DMS153 treated with DMSO at 0.1 percent for 48 hours (cell line): ENCODE measurements around the gene TMEM59L.

Experiments
- DNase-seq: peaks from one replicate; lab custom pipeline; 2025; ENCODE audit not compliant: unreplicated experiment; lab: John Stamatoyannopoulos, UW

Gene TMEM59L

DNA sequence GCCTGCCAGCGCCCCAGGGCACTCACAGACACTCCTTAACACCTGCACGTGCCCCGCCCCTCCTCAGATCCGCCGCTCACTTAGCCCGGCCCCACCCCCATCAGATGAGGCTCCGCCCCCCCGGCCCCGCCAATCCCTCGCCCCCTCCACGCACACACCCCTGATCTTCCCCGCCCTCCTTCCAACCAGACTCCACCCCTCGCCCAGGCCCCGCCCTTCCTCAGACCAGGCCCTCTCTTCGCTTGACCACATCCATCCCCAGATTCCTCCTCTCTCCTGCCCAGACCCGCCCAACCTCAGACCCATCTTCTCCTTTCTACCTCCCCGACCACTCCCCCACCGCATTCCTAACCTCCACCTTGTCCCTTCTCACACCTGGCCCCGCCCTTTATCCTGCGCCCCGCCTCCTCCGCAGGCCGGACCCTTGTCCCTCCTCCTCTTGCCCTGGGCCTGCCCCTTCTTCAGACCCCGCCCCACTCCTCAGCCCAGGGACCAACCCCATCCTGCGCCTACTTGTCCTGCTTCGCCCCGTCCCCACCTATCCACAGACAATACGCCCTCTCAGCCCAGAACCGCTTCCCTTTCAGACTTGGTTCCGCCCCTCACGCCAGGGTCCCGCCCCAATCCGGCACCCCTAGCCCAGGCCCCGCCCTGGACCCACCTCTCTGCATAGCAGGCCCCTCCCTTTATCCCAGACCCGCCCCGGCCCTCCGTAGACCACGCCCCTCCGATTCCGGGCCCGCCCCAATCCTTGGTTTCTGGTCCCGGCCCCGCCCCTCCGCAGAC lies 23.7 kb downstream of the TMEM59L start:
- peak; percentile 91 for DNase-seq

DNA sequence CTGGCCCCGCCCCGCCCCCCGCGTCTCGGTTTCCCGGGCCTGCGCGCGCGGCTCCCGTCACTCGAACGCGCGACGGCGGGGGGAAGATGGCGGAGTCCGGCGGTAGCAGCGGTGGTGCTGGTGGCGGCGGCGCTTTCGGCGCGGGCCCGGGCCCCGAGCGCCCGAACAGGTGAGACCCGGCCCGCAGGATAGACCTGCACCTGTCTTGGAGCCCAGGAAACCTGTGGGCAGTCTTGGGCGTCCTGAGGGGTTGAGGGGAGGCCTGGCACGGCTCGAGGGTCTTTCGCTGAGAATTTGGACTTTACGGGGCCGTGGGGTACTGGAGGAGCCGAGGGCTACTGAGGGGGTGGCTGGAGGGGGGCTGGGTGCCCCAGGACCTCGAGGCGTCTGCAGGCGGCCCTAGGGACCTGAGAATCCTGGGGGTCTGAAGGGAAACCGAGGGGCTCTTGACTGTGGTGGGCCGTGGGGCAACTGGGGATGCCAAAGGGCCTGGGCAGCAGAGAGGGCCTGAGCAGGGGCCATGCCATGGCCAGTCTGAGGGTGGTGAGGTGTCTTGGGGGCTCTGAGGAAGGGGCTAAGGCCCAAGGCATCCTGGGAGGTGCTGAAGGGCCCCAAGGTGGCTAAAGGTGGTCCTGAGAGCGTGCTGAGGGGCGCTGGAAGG lies 24.4 kb downstream of the TMEM59L start, which contains the start of gene KLHL26:
Gene KLHL26, plus strand, starts transcription at position 60 of the 661 bp plus-strand sequence. Its CDS starts 27 bp downstream, at position 87.
- no peak for DNase-seq

DNA sequence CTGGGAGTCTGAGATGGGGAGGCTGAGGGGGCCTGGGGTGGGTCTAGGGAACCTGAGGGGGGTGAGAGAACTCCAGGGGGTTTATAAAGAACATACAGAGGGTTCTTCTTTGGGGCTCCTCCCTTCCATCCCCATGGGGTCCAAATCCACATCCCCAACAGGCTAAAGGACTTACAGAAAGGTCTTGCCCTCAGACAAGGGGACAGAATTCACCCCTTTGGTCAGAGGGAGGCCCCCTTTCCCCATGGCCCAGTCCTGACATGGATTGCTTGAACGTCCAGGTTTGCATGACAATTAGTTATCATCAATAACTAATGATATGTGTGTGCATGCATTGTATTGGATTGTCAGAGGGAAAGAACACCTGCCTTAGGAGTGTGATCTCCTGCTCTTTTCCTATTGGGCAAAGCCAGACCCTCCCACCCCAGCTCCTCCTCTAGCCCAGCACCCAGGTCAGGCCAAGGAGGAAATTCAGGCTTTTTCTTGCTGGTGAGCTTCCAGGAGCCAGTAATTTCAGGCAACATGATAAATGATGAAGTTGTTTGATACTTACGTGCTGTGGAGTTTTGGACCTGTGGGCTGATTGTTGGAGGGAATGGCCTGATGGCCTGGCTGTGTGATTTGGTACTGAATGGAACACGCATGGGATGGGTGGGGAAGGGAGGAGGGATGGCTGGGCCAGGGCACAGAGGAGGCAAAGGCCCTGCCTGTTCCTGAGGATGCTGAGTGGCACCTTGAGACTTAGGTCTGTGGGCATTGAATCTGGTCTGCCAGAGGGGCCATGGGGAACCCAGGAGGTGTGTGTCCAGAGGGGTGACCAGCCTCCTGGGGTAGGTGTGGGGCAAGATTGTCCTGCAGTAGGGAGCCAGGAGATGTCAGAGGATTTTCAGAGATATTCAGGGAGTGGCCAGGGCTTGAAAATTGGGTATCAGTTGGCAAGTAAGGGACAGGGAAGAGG lies 25.3 kb downstream of the TMEM59L start:
- DNase-seq: peak; percentile 20

DNA sequence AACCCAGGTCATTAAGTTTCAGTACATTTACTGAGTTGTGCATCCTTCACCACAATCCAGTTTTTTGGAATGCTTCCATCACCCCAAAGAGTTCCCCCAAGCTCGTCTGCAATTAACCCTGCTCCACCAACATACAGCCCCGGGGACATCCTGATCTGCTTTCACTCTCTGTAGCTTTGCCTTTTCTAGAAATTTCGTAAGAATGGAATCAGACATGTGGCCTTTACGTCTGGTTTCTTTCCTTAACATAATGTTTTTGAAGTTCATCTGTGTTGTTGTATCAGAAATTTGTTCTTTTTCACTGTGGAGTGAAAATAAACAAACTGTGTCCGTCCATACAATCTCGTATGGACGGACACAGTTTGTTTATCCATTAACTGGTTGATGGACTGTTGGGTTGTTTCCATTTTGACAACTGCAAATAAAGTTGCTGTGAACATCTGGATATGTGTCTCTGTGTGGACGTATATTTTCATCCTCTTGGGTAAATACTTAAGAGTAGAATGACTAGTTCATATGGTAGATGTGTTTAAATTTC lies 27.1 kb downstream of the TMEM59L start:
- DNase-seq: no peak

DNA sequence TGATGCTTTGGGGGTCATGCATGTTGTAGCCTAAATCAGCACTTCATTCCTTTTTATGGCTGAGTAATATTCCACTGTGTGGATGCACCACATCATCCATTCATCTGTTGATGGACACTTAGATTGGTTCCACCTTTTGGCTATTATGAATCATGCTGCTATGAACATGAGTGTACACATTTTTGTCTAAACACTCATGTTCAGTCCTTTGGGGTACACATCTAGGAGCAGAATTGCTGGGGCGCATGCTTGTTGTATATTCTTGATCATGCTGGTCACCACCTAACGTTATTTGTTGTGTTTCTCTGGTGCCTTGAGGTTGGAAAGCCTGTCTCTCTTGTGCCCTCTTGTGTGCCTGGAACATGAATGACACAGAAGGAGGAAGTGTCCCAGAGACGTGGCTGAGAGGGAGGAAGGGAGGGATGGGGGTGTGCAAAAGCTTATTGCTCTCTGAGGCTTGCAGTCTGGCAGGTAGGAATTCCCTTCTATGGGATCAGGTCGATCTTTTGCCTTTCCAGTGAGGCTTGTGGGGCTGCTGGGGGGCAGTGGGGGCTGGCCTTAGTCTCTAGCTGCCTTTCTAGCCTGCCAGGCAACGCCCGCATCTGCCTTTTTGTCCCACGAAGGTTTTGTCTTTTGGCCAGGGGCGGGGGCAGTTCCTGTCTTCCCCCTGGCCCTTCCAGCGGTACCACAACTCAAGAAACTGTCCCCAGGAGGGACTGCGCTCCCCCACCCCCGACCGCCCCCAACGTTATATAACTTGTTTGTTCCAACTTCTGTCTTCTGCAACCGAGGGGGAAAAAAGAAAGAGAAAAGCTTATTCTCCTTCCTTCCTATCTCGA lies 31.7 kb downstream of the TMEM59L start:
- DNase-seq: no peak

DNA sequence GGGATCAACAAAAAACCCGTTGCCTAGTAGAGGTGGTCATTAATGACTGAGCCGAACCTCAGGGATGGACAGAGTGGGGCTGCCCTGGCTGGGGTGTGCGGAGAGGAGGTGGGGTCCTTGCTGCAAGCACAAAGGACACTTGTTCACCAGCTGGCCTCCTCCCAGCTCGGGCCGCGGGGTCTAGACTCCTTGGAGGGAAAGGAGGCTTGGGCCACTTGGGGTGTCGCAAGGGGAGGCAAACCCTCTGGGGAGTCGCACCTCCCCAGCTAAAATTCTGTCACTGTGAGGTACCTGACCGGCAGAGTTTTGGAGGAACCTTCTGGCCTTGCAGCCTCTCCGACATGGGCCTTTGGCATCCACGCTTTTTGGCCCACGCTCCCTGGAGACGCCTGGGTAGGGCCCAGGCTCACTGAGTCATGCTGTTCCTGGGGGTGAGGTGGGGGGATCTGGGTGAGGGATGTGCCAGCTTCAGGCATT lies 32.4 kb downstream of the TMEM59L start:
- DNase-seq: no peak

DNA sequence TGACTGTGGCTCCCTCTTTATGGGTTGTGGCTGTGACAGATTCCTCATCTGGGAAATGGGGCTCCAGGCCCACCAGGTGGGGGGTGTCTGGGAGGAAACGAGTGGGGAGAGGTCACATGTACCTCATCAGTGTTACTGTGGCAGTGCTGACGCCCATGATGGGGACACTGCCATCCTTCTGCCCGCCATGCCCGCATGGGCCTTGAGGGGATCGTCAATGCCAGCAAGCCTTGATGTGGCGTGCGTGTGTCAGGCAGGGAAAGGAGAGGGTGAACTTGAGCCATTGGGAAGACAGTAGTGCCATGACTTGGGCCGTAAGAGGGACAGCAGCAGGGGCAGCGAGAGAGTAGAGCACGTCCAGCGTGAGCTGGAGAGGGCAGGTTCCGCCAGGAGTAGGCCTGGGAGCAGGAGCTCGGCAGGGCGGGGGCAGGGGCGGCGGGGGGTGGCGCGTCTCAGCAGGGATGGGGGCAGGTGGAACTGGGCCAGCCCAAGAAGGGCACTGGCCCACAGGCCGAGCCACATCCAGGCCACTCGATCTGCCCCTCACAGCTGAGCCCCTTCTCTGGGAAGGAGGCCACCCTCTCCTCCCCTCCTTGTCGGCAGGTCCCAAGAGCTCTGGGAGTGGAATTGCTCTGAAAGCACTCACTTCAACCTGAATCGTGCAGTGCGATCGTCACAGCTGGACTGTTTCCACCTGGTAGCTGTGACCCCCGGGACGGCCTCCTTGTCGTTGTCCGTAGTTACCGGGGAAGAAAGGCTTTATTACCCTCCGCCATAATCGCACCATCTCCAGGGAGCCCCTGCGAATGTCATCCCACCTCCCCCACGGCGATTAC lies 34.1 kb downstream of the TMEM59L start:
- no peak for DNase-seq

DNA sequence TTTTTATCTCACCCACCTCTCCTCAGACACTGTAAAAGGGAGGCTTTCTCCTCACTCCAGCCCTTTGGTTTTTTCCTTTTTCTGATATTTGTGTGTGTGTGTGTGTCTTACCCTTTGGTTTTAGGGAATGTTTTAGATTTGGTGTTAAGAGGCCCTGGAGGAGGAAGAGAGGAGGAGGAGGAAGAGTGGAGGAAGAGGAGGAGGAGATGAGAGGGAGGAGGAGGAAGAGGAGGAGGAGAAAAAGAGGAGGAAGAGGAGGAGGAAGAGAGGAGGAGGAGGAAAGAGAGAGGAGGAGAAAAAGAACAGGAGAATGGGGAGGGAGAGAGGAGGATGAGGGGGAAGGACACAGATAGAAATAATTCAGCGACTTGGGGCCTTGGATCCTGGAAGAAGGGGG lies 34.7 kb downstream of the TMEM59L start:
- DNase-seq: no peak

DNA sequence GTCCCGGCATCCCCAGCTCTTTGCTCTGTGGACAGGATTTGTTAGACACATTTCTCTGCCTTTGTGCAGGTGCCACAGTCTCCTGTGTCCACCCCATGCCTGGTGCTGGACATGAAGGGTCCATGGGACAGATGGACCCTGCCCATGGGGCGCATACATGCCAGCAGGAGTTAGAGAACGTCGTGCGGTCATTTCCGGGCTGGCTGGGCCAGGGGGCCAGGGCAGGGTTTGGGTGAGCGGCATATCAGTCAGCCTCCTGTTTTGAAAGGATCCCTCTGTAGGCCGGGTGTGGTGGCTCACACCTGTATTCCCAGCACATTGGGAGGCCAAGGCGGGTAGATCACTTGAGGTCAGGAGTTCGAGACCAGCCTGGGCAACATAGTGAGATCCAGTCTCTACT lies 35.1 kb downstream of the TMEM59L start:
- DNase-seq: no peak

DNA sequence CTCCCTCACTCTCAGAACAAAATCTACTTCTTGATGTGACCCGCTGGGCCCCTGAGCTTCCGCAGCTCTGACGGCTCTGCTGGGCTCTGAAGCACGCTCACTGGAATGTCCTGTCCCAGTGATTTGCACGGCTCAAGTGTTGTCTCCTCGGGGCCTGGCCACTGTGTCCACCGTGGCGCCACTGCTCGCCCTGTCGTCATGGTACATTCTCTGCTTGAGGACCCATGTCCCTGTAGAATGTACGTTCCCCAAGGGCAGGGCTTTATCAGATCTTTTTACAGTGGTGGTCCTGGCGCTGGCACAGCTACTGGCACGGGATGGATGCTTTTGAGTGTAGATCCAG lies 36.3 kb downstream of the TMEM59L start:
- no peak for DNase-seq

DNA sequence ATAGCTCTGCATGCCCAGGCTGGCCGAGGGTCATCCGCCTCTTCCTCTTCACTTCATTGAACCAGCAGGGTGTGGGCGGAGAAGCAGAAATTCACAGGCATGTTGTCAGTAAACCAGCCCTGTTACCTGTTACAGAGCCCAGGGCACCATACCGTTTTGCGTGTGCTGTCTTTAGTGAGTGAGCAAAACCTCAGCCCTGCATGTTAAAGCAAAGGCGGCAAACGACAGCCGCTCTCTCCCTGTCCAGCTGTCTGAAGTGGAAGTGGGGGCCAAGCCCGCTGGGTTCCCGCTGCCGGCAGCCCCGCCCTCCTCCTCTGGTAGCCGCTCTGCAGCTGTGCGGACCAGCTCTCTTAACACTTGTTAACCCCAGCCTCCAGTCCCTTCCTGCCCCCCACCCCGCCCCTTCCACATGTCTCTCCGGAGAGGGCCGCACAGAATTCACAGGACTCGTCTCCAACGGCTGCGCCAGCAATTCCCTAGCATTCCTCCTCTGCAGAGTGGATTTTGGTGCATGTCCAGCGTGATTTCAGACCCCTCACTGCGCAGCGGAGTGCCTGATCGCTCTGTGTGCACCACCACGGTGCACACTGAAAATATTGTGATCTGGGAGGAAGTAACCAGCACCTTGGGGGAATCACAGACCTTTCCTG lies 36.8 kb downstream of the TMEM59L start:
- DNase-seq: no peak

DNA sequence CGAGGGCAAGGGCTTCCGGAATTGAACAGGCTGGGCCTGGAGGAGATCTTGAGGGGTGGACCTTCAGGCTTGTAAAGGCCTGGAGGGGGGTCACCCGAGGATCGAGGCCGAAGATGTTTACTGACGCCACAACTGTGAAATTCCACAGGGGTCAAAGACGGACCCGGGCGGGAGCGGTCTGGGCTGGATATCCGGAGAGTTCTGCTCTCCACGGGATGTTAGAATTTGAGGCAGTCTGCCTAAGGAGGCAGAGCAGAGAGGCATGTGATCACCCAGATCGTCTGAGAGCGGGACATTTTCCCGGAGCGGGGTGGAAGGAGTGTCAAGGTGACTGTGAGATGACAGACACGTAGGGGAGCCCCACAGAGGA lies 37.3 kb downstream of the TMEM59L start:
- no peak for DNase-seq

DNA sequence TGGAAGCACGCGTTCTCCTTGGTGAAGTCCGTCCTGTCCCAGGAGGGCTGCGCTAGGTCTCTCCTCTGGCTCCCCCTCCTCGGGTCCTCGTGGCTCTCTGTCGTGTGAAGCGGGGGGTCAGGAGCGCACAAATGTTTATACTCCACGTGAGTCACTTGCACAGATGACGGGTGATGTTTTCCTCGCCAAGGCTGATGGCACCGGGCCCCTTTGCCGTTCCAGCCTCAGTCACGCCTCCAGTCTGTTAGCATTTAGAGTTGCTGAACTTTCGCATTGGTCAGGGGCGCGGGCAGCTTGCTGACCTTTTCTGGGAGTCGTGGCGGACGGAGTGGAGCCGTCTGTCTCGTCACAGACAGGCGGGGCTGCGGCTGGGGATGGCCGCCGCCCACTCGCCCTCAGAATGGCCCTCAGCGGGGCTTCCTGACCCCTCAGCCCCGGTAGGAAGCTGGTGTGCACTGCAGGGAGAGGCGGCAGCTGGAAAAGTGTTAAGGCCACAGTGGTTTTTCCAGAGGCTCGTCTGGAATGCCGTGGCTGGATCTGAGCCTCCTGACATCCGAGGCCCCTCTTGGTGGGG lies 37.9 kb downstream of the TMEM59L start:
- no peak for DNase-seq

DNA sequence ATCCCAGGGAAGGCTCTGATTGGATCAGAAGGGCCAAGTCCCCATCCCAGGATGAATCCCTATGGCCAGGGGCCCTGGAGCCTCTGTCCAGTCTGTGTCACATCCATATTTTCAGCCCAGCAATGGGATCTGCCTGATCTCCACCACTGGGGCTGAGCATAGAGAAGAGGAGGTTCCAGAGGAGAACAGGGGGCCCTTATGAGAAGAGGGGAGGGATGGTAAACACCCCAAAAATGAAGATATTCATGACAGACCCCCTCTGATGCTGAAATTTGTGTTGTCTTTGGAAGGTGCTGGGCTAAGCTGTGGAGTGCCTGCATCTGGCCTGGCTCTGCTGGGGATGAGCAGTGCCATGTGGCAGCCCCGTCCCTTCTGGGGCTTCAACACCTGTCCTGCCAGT lies 38.6 kb downstream of the TMEM59L start:
- no peak for DNase-seq

DNA sequence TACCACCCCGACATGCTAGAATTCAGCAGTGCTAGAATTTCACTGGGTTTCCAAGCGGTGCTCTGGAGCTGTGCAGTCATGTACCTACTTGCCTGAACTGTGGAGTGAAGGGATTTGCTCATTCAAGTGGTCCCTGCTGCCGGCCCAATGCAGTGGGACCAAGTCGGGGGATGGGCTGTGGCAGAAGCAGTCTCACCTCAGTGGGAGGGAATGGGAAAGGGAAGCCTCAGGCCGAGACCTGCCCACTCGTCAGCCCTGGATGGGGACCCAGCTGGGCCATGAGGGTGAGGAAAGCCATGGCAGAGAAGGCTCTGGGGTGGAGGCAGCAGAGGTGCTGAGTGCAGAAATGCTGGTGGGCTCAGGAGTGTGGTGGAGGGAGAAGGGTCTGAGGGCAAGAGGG lies 39.1 kb downstream of the TMEM59L start:
- no peak for DNase-seq

DNA sequence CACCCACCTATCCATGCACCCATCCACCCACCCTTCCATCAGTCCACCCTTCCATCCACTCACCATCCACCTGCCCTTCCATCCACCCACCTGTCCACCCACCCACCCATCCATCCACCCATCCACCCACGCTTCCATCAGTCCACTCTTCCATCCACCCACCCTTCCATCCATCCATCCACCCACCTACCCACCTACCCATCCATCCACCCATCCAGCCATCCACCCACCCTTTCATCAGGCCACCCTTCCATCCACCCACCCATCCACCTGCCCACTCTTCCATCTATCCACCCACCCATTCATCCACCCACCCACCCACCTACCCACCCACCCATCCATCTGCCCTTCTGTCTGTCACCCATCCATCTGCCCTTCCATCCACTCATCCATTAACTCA lies 41.2 kb downstream of the TMEM59L start:
- DNase-seq: no peak

DNA sequence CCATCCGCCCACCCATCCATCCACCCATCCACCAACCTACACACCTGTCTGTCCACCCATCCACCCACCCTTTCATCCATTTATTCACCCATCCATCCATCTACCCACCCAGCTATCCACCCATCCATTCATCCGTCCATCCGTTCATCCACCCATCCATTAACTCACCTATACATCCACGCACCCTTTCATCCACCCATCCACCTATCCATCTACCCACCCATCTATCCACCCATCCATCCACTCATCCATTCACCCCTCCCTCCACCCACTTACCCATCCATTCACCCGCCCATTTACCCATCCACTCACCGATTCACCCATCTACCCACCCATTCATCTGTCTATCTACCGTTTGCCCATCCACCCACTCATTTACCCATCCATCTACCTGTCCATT lies 41.8 kb downstream of the TMEM59L start:
- DNase-seq: no peak

DNA sequence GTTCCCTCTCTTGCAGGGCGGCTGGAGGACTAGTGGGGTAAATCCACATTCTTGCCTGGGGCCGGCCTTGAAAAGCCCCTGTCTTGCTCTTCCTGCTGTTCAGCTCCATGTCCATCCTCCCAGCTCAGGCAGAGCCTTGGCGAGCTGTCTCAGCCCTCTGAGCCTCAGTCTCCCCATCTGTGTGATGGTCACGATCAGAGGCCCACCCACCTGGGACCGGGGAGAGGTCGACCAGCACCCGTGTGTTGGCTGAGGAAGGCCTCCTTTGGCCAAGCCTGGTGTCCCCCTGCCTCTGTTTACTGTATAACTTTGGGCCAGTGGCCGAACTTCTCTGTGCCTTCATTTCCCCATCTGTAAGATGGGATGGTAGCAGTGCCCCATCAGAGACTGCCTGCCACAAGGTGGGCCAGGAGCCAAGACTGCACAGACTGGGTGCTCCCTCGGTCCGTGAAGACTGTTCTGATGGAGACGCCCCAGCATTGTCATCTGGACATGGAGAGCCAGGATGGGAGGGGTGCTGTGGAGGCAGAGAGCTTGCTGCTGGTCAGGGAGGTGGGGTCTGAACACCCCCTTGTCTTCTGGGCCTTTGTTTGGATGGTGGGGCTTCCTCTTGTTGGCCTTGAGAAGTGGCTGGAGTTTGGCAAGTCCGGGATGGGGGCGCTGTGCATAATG lies 42.6 kb downstream of the TMEM59L start:
- no peak for DNase-seq
